Activated naive CD4-positive, alpha-beta T cell treated with anti-CD3 and anti-CD28 coated beads, Interleukin-2, amount 50 U/mL, for 72 hours (primary cell): Measurements from ENCODE around the gene ADAM22. TPM values are rescaled to one million over a fixed set of nuclear protein-coding genes. Genes with fewer than 3 reads are reported as not detected.
"Not testable (repeated sequence)": the region's sequence is repeated elsewhere in the genome, so short reads cannot be mapped to it uniquely, and the experiment has no call there.

Experiments
- ATAC-seq, 2 donors: fragments of 150-1000 bp; cut with Tn5 transposase; 2 replicates each; pipeline ENCODE4 v1.10.0; 2021; ENCODE audit warnings: mild to moderate bottlenecking in 2 of 2, moderate library complexity in 2 of 2
- DNase-seq, 2 donors: peaks; one replicate each; pipeline ENCODE4 v3.0.0; 2021 to 2022; ENCODE audit warnings: low spot score in 2 of 2
- H3K27ac Mint-ChIP-seq, 2 donors: one replicate each; pipeline ENCODE4 v1.8.0; 2022; ENCODE audit warnings: mild to moderate bottlenecking in 2 of 2, mixed read lengths in 2 of 2
- H3K36me3 Mint-ChIP-seq, 2 donors: one replicate each; pipeline ENCODE4 v1.8.0; 2022; ENCODE audit warnings: mixed read lengths in 2 of 2
- H3K9me3 Mint-ChIP-seq, 2 donors: one replicate each; pipeline ENCODE4 v1.8.0; 2022; ENCODE audit warnings: mixed read lengths in 2 of 2
- total RNA-seq, 2 donors: library from RNA; stranded (reverse); gene quantifications; one replicate each; pipeline ENCODE4 v1.2.3, GENCODE V29; 2022

ADAM22 gene
- 1 to 10 TPM in 1 of 2 donors, under 1 TPM in 1; 0.27 to 1.3 TPM for total RNA-seq

DNA sequence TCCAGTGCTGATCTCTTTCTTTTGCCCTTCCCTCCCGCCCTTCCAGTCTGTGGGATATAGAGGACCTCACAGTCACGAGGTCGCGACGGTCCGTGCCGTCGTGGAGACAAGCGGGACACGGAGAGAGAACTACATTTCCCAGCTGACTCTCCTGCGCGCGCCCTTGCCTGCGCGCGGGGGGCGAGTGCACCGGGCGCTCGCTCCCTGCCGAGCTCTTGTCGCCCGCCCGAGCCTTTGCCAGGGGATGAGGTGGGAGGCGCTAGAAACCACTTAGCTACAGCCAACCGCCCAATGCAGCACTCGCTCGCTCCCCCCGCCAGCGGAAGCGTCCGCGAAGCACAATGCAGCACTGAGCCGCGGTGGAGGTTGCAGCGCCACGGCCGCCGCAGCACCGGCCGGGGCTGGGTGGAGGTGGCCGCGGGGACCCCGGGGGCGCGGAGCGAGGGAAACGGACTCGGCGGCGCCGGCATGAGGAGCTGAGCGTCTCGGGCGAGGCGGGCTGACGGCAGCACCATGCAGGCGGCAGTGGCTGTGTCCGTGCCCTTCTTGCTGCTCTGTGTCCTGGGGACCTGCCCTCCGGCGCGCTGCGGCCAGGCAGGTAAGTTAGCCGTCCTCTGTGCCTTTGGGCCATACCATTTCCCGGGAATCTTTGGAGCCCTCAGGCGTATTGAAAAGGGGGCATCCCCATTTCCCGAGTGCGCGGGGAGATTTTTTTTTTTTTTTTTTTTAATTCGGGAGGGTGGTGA is at the start of gene ADAM22:
TSS of gene ADAM22 (plus strand) at position 299 of the 746 bp plus-strand sequence. CDS start at position 514, 215 bp downstream.
- peak; percentile 94 to 98 for ATAC-seq
- Mint-ChIP-seq H3K27ac (peak within 1 kb of the TSS; percentile 34 to 78), H3K36me3 (no peaks in the 10 kb centered on the region), H3K9me3 (no peaks in the 10 kb centered on the region)
- DNase-seq = peak; percentile 66 to 75

DNA sequence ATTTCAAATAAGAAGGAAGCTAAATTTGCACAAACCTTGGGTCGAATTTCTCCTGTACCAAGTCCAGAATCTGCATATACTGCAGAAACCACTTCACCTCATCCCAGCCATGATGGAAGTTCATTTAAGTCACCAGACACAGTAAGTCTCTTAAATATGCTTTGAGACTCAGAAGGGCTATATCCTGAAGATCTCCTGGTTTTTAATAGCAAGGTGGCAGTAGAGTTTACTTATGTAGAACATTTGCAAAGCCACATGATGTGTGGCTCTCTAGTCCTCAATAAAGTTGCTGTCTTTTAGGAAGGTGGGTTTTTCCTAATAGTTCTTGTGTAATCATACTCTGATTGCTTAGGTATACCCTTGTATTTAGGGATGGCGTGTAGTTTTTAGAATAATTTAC is 49.0 kb upstream of the ADAM22 start:
- Mint-ChIP-seq H3K36me3 (peaks cover 24 to 26% of the 10 kb centered on the region in 2 donors), H3K9me3 (no peaks in the 10 kb centered on the region), H3K27ac (no peak overlapping the region)
- DNase-seq (no peak), ATAC-seq (no peak)

GRCh38 chr7:87886875-87887274 is 47.2 kb upstream of the ADAM22 start:
- DNase-seq (no peak), ATAC-seq (no peak)

DNA sequence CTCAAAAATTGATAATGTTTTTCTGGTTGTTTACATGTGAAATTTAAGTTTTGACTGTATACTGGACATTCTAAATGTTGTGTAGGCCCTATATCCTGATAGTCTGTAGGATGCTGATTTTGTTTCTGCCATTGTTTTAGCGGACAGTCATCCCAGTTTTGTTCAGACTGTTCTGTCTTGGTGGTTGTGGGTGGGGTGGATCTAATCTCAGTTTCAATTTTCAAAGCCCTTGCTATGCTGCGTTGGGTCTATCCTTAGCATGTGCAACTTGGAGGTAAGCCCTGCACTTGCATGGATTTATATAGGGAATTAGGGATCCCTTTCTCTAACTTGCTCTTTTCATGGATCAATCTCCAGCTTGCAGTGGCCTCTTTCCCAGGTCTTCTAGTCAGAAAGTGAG is 38.7 kb upstream of the ADAM22 start:
- peaks cover 9 to 20% of the 10 kb centered on the region in 2 donors for H3K36me3 Mint-ChIP-seq
- DNase-seq (no peak), ATAC-seq (no peak)
- no peak overlapping the region for H3K27ac Mint-ChIP-seq
- no peaks in the 10 kb centered on the region for H3K9me3 Mint-ChIP-seq

More at GRCh38 chr7:87886875-87887274, 47.2 kb upstream of the ADAM22 start:
- no peaks in the 10 kb centered on the region for H3K9me3 Mint-ChIP-seq
- peaks cover 8 to 21% of the 10 kb centered on the region in 2 donors for H3K36me3 Mint-ChIP-seq
- H3K27ac Mint-ChIP-seq = no peak overlapping the region

- H3K9me3 Mint-ChIP-seq = no peaks in the 10 kb centered on the region
- H3K36me3 Mint-ChIP-seq = peaks cover 5 to 10% of the 10 kb centered on the region in 2 donors
- ATAC-seq = no peak
- DNase-seq = no peak
- H3K27ac Mint-ChIP-seq = no peak overlapping the region
Measured at GRCh38 chr7:87899255-87899654, 34.8 kb upstream of the ADAM22 start.

GRCh38 chr7:87907136-87907906 is 26.7 kb upstream of the ADAM22 start:
- H3K27ac Mint-ChIP-seq, DNase-seq, H3K9me3 Mint-ChIP-seq, ATAC-seq: not testable (repeated sequence)
- peaks cover 0 to 14% of the 10 kb centered on the region in 2 donors for H3K36me3 Mint-ChIP-seq

DNA sequence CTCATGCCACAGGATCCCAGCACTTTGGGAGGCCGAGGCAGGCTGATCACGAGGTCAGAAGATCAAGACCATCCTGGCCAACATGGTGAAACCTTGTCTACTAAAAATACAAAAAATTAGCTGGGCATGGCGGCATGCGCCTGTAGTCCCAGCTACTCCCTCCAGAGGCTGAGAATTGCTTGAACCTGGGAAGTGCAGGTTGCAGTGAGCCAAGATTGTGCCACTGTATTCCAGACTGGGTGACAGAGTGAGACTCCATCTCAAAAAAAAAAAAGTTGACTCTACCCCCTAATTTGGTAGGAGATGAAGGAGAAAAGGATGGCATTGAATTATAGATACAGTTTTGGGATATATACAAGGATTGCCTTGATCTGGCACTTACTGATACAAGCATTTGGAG is 25.2 kb upstream of the ADAM22 start:
- not testable (repeated sequence) for H3K27ac Mint-ChIP-seq, H3K9me3 Mint-ChIP-seq, DNase-seq, ATAC-seq
- peaks cover 0 to 14% of the 10 kb centered on the region in 2 donors for H3K36me3 Mint-ChIP-seq

- no peaks in the 10 kb centered on the region for H3K9me3 Mint-ChIP-seq
- peaks cover 0 to 7% of the 10 kb centered on the region in 2 donors for H3K36me3 Mint-ChIP-seq
- DNase-seq (no peak), ATAC-seq (no peak)
- H3K27ac Mint-ChIP-seq = no peak overlapping the region
Measured at GRCh38 chr7:87912121-87912520, 21.9 kb upstream of the ADAM22 start.

DNA sequence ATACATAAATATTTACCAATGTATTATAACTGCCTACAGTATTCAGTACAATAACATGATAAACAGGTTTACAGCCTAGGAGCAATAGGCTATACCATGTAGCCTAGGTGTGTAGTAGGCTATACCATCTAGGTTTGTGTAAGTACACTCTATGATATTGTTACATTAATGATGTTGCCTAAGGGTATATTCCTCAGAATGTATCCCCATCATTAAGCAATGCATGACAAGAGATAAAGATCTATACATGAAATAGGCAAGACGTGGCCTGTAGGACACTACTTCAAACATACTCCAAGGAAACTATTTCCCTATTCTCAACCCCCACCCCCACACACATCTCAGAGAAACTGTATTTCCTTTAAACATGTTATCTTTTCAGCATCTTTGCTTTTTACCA is 15.3 kb upstream of the ADAM22 start:
- DNase-seq = no peak
- Mint-ChIP-seq H3K36me3 (no peaks in the 10 kb centered on the region), H3K27ac (no peak overlapping the region), H3K9me3 (no peaks in the 10 kb centered on the region)
- no peak for ATAC-seq

DNA sequence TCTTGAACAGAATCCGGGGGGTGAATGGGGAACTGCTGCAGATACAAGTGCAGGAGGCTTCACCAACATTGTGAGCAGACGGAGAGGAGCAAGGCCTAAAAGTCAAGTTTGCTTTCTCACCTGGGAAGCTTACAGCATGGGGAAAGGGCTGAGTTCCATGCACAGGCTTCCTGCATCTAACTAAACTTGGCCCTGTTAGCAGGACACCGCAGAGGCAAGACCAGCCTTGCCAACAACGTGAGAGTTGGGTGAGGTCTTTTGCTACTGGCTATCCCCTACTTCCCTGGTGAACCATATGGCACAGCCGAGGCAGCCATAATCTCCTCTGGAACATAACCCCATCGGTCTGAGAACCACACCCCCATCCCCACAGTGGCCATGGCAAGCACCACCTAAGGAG is 14.2 kb upstream of the ADAM22 start:
- no peak for ATAC-seq
- DNase-seq = no peak
- Mint-ChIP-seq H3K27ac (peak overlapping the region in 1 of 2 donors; percentile 70), H3K9me3 (no peaks in the 10 kb centered on the region), H3K36me3 (no peaks in the 10 kb centered on the region)

GRCh38 chr7:87920578-87920977 is 13.5 kb upstream of the ADAM22 start:
- DNase-seq (no peak), ATAC-seq (no peak)
- H3K27ac Mint-ChIP-seq = no peak overlapping the region
- no peaks in the 10 kb centered on the region for H3K9me3 Mint-ChIP-seq
- H3K36me3 Mint-ChIP-seq = no peaks in the 10 kb centered on the region

DNA sequence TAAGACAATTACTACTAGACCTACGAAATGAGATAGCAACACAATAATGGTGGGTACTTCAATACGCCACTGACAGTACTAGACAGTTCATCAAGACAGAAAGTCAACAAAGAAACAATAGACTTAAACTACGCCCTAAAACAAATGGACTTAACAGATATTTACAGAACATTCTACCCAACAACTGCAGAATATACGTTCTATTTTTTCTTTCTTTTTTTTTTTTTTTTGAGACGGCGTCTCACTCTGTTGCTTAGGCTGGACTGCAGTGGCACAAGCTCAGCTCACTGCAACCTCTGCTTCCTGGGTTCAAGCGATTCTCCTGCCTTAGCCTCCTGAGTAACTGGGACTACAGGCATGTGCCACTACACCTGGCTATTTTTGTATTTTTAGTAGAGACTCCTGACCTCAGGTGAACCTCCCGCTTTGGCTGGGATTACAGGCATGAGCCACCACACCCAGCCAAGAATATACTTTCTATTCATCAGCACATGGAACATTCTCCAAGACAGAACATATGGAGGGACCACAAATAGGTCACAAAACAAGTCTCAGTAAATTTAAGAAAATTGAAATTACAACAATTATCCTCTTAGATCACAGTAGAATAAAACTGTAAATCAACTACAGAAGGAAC is 11.2 kb upstream of the ADAM22 start:
- not testable (repeated sequence) for ATAC-seq, H3K36me3 Mint-ChIP-seq, H3K9me3 Mint-ChIP-seq, H3K27ac Mint-ChIP-seq, DNase-seq

DNA sequence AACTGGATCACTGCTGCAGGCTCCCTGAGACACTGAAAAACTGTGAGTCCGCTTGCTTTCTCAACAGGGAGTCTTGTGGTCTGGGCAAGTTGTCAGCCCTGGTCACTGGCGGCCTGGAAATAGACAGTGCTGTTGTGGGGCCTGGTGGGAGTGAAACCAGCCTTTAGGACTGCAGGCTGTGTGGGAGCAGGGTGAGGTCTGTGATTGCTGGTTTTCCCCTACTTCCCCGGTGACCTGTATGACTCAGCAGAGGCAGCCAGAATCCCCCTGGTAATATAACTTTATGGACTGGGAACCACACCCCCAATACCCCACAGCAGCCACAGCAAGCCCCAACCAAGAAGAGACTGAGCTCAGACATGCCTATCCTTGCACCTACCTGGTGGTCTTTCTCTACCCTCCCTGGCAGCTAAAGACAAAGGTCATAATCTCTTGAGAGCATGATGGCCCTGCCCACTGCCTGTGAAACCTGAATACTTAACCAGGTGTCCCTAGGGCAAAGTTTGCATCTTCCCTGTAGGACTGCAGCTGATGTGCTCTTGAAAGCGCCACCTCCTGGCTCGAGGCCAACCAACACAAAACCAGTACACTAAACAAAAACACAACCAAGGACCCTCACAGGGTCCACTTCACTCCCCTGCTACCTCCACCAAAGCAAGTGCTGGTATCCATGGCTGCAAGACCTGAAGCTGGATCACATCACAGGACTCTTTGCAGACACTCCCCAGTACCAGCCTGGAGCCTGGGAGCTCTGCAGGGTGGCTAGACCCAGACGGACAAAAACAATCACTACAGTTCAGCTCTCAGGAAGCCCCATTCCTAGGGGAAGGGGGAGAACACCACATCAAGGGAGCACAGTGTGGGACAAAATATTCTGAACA is 7.2 kb upstream of the ADAM22 start:
- no peaks in the 10 kb centered on the region for H3K36me3 Mint-ChIP-seq
- no peaks in the 10 kb centered on the region for H3K9me3 Mint-ChIP-seq
- no peak for DNase-seq
- H3K27ac Mint-ChIP-seq = no peak overlapping the region
- peak in 1 of 2 donors; percentile 60 for ATAC-seq

GRCh38 chr7:87933605-87933952 is 472 bp upstream of the ADAM22 start:
- Mint-ChIP-seq H3K27ac (no peak overlapping the region), H3K9me3 (no peaks in the 10 kb centered on the region), H3K36me3 (no peaks in the 10 kb centered on the region)
- ATAC-seq (no peak), DNase-seq (no peak)

DNA sequence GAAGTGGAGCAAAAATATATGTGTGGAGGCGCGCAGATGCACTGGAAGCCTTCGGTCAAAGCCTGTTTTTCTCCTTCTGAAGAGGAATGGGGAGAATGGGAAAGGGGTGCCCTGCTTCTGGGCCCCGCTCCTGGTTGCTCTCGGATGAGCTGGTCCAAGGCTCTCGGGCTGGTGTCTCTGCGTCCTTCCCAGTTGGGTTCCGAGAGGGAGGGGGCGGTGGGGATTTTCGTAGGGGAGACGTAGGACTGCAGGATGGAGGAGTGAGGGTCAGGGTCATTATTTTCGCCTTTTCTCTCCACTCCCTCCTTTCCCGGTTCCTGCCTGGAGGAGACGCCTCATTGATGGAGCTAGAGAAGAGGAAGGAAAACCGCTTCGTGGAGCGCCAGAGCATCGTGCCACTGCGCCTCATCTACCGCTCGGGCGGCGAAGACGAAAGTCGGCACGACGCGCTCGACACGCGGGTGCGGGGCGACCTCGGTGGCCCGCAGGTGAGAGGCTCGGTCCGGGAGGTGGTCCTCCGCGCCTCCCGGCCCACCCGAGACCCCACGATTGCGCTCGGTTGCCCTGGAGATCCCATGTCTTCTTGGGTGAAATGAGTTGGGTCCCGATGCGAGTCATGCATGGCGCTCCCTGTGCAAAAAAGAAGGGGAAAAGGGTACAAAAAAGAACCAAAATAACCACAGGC is 790 bp downstream of the ADAM22 start:
- Mint-ChIP-seq H3K27ac (peak overlapping the region in 1 of 2 donors; percentile 34), H3K36me3 (no peaks in the 10 kb centered on the region), H3K9me3 (no peaks in the 10 kb centered on the region)
- ATAC-seq (peak in 1 of 2 donors; percentile 22), DNase-seq (peak in 1 of 2 donors; percentile 14)

- no peak overlapping the region for H3K27ac Mint-ChIP-seq
- DNase-seq (no peak), ATAC-seq (no peak)
- H3K9me3 Mint-ChIP-seq = no peaks in the 10 kb centered on the region
- H3K36me3 Mint-ChIP-seq = no peaks in the 10 kb centered on the region
Measured at GRCh38 chr7:87935384-87935706, 1.3 kb downstream of the ADAM22 start.
